Frontal cortex (tissue), 4 donors: ENCODE results near the gene FUT8. TPM values are rescaled to one million over a fixed set of nuclear protein-coding genes. Genes with fewer than 3 reads are reported as not detected.
"Not testable (repeated sequence)": the region's sequence is repeated elsewhere in the genome, so short reads cannot be mapped to it uniquely, and the experiment has no call there.

ENCODE experiments used
- DNase-seq, 2 donors: peaks; one replicate each; pipeline ENCODE4 v3.0.0; 2012; ENCODE audit warnings: low spot score in 2 of 2
- FAIRE-seq: peaks from 2 replicates; lab custom pipeline; 2012; peaks lifted over from hg19 to GRCh38; lab: Jason Lieb, UNC
- total RNA-seq: library from RNA; depleted of rRNA; stranded (reverse); fragments of >200 nt; gene quantifications from one replicate; pipeline ENCODE4 v1.2.3, GENCODE V29; 2014
- donor health status: control.
- donor health status: control.
- donor health status: control.

Gene FUT8
- total RNA-seq, 1 donor from 2014 or later: 197 TPM

DNA sequence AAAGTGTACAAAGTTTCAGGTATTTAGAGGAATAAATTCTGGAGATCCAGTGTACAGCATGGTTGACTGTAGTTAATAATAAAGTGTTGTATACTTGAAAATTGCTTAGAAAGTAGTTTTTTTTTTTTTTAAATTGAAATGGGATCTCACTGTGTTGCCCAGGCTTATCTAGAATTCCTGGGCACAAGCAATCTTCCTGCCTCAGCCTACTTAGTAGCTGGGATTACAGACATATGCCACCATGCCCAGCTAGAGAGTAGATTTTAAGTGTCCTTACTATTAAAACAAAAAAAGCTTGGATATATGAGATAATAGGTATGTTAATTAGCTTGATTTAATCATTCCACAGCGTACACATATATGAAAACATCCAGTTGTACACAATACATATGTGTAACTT, 27.7 kb downstream of the FUT8 start:
- DNase-seq: no peak
- no peak for FAIRE-seq

DNA sequence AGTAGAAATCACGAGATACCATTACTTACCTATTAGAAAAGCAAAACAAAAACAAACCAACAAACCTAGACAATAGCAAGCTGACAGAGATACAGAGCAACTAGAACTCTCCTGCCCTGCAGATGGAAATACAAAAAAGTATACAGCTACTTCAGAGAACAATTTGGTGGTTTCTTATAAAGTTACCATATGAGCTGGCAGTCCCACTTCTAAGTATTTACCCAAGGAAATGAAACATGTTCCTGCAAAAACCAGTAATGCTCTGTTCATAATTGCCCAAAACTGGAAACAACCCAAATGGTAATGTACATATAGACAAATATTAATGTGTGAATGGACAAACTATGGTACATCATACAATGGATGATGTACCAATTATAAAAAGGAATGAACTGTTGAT, 31.7 kb downstream of the FUT8 start:
- DNase-seq (no peak), FAIRE-seq (no peak)

DNA sequence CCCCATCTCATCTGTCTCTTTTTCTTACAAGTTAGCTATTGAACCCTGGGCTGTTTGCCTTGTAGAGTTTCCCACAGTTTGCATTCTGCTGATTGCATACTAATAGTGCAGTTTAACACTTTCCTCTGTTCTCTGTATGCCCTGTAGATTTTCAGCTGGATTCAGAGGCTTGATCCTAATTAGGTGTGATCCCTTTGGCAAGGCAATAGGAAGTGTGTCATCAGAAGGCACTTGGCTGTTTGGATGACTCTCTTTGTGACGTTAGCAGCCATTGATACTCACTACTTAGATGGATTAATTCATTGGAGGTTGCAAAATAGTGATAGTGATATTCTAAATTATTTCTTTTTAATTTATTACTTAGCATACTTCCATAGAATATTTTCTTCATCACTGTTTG, 33.6 kb downstream of the FUT8 start:
- DNase-seq (no peak), FAIRE-seq (no peak)

DNA sequence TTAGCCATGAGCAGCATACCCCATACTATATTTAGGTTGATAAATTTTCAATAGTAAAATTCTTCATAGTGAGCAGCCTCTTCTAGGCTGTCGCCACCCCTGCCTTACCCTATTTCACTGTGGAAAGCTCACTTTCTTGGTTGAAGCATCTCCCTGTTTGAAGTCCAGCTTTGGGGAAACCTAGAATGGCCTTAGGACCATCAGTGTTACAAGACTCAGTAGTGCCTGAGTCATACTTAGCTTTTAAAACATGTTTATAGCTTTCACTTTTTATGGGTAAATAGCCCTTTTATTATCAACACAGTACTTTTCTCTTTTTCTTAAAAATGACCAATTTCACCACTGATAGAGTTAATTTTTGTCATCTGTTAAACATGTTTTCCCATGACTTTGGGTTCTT, 37.1 kb downstream of the FUT8 start:
- FAIRE-seq: no peak
- no peak for DNase-seq

DNA sequence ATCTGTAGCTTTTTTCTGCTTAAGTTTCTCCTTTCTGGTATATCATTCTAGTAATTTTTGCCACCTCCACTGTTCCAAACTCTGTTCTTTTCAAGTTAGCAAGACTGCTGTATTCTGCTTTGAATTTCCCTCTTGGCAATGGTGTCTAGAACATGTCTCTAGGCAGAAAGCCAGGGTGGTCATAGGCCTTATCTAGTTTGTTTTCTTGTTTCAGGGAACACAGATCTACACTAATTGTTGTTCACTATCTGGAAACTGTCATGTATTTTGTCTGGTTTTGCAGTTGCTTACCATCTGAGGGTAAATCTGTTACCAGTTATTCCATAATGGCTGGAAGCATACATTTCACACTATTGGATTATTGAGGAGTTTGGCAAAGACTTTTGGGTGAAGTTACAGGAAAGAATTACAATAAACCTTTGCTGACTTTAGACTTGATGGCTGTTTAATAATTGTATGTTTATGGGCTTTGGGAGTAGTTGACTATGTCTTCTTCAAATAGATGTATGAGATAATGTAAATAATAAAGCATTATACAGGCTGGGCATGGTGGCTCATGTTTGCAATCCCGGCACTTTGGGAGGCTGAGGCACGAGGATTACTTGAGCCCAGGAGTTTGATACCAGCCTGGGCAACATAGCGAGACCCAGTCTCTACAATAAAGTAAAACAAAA, 41.4 kb downstream of the FUT8 start:
- DNase-seq (no peak), FAIRE-seq (no peak)

DNA sequence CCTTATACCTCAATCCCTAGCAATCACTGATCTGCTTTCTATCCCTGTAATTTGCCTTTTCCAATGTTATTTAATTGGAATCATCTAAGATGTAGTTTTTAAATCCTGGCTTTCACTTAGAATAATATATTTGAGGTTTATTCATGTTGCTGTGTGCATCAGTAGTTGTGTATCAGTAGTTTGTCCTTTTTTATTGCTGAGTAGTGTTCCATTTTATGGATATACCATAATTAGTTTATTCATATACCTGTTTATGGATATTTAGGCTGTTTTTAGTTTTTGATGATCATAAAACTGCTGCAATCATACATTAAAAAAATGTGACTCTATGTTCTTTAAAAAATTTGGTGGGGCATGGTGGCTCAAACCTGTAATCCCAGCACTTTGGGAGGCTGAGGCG, 43.7 kb downstream of the FUT8 start:
- DNase-seq (no peak), FAIRE-seq (no peak)

DNA sequence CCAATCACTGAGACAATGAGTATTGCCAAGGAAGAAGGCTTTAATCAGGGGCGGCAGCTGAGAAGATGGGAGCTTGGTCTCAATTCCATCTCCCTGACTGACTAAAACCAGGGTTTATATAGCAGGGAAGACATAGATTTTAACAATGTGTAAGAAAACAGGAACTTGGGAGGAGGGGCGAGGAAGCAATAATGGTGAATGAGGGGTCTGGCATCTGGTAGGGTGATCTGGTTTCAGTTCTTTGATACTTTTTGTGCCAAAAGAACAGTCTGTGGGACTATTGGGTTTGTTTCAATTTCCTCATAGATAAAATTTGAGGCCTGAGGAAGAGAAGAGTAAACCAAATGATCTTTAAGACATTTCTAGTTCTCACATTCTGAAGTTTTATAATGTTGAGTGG, 49.2 kb downstream of the FUT8 start:
- no peak for DNase-seq
- no peak for FAIRE-seq

DNA sequence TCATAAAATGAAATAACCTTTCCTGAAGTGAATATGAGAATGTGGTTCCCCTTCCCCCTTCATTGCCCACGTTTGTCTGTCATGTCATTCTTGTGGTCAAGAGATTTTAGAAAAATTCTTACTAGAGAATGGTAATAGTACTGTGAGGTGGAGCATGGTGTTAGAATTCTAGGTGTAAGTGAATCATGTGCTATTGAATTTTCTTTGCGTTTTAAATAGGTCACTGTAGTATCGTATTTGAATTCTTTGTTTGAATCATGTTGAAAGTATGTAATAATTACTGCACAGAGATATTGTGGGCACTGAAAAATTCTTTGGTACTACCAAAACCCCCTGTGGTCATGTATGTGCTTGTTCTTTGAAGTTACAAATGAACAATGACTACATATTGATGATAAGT, 49.9 kb downstream of the FUT8 start:
- DNase-seq (no peak), FAIRE-seq (no peak)

DNA sequence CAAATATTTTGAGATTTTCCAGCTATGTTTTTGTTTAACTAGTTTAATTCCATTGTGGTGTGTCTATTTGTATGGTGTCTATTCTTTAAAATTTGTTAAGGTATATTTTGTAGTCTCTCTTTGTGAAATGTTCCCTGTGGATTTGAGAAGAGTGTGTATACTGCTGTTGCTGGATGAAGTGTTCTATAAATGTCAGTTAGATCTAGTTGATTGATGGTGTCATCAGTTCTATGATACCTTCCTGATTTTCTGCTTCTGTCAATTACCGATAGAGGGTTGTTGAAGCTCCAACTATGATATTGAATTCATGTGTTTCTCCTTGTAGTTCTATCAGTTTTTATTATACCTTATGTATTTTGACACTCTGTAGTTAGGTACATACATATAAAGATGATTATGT, 53.1 kb downstream of the FUT8 start:
- no peak for FAIRE-seq
- DNase-seq: no peak

DNA sequence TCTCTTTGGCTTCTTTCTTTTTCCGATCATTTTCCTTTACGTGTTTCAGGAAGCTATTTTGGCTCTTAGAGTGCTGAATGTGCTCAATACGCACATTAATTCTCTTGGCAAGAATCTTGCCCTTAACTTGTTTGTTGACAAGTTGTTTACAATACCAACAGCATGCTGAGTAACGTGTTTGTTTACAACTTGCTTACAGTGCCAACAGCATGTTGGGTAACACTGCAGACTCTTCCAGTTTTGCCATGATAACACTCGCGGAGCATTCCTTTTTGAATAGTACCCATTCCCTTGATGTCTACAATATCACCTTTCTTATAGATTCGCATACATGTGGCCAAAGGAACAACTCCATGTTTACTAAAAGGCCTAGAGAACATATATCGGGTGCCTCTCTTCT, 55.4 kb downstream of the FUT8 start:
- FAIRE-seq: not testable (repeated sequence)

DNA sequence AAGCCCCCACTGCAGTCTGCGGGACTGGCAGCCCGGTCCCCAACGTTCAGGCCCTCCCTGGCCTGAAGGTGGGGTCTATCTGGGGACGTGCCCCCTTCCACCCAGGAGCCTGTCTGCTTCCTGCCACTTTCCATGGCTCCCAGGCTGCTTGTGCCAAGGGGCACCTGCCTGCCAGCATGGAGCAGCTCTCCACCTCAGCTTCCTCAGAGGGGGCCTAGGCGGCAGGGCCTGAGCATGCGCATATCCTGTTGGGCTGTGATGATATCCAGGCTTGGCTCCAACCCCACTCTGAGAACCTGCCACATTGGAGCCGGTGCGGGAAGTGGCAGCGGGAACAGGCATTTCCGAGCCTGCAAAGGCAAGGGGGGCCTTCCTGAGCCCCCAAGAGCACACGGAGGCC, 57.4 kb downstream of the FUT8 start:
- no peak for FAIRE-seq

More for the DNA sequence above, 55.4 kb downstream of the FUT8 start:
- not testable (repeated sequence) for DNase-seq

DNA sequence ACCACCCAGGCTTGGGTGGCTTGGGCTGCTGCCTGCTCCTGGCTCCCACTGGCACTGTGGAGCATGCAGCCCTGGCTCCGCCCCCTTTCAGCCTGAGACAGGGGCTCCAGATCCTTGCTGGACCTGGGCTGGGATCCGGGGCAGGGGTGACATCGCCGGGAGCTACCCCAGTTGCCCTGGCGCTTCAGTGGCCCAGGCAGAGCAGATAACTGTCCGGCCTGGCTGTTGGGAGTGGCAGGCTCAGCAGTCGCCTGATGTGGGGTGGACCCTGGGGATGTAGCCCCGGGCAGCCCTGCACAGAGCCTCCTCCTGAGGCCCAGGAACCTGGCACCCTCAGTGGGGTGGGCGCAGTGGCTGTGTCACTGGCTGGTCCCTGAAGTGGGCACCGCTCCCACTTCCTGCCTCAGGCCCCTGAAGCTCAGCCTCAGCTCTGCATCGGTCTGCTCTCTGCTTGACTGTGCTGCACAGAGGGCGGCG, 57.9 kb downstream of the FUT8 start:
- FAIRE-seq (no peak), DNase-seq (no peak)

More for the DNA sequence above, 57.4 kb downstream of the FUT8 start:
- DNase-seq: no peak

DNA sequence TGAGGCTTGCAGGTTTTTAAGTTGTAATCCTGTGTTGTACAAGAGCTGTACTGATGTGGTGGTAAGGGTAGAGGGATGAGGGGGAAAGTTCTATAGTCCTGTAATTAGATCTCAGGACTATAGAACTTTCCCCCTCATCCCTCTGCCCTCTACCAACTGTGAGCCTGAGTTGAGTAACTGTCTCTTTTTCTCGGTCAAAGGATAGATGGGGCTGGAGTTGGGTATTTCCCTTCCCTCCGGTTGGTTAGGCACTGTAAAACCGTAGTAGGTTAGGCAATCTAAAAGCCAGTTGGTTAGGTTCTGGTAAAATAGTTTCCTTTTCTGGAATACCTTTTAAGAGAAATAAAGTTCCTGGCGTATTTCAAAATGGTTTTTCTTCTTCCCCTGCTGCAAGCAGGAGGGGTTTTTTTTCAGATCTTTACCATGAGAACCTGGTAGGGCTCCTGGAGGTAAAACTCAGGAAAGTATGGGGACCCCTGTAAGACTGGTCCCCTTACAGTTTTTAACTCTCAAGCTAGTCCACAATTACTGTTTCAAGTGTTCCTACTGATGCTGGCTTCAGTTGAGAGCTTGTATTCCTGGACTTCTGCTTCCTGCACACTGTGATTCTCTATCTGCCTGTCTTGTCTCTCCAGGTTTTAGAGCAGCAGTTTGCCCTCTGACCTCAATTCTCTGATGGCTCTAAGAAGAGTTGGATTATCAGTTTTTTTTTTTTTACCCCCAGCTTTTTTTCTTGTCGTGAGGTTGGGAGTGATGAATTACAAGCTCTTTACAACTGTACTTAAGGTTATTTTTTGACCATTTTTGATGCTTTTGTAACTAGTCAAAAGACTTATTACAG, 58.7 kb downstream of the FUT8 start:
- no peak for FAIRE-seq
- no peak for DNase-seq

DNA sequence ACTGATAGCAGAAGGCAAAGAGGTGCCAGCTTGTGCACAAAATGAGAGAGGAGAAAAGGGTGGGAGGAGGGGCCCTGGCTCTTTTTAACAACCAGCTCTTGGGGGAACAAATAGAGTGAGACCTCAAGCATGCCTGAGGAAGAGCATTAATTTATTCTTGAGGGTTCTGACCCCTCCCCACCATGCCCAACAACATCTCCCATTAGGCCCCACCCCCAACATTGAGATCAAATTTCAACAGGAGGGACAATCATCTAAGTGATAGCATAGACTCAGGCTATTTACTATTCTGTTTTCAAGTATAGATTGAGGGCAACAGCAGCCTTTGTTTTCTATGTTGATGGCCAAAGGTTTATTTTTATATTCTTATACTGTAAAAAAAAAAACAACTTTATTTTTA, 59.7 kb downstream of the FUT8 start:
- no peak for FAIRE-seq
- DNase-seq: no peak

DNA sequence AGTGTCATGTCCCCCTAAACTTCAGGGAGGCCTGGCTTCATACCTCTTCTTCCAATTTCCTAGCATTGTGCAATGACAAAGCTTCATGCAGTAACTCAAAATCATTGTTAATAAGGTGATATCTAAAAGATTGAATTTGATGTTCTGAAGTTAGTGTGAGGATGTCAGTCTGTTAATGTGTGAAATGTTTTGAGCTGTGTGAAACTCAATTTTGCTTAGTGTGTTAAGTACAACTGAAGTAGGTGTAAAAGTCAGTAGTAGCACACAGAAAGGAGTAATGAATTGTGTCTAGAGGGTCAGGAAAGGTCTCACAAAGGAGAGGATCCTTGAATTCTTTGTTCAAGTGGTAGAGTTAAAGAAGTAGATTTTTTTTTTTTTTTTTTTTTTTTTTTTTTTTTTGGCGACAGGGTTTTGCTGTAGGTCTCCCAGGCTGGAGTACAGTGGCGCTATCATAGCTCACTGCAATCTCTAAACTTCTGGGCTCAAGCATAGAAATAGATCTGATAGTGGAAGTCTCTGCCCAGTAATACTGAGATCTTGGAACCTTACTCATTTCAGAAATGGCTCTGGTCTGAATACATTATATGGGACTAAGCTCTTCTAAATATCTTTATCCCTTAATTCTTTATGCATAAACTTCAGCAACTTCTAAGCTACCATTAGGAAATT, 63.9 kb downstream of the FUT8 start:
- no peak for FAIRE-seq

DNA sequence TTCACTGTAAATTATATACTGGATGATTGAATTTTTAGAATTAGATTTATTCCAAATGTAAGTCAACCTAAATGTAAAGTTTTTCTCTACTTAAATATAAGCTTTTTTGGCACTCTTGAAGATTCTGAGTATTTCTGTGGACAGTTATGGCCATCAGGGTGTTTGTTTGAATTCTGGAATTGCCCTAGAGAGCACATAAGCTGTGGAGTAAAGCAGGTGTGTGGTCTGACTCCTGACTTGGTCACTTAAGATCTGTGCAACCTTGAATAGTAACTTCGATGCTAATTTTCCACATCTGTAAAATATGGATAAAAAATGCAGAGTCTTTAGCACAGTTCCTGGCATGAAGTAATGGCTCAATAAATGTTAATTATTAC, 64.4 kb downstream of the FUT8 start:
- no peak for FAIRE-seq
- no peak for DNase-seq

More for the DNA sequence above, 63.9 kb downstream of the FUT8 start:
- DNase-seq: no peak

DNA sequence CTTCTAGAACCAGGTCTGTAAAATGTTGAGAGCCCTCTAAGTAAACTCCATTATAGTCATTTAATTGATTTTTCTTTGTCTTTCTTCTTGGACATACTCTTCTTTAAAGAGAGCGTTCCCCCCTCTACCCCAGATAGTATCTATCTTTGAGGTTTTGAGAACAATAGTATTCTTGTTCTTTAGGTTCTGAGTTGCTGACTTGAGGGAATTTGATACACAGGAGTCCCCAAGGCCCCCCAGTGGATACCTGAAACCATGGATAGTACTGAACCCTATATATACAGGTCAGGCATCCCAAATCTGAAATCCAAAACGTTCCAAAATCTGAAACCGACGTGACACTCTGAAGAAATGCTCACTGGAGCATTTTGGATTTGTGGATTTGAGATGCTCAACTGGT, 65.5 kb downstream of the FUT8 start:
- FAIRE-seq: no peak

DNA sequence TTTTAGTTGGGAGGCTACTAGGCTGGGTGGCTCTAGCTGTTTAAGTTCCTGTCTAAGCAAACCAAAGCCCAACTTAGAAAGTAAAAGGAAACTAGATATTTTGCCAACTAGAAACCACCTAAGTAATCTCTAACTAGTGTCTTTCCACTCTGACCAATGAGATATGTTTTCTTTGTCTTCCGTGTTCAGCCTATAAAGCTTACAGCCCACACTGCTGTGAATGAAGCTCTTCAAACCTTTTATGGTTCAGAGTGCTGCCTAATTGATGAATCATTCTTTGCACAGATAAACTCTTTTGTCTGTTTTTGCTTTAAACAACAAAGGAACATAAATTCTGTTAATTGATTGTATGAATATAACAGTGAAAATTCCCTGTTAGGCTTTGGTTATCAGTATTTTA, 66.1 kb downstream of the FUT8 start:
- DNase-seq (no peak), FAIRE-seq (no peak)

More for the DNA sequence above, 65.5 kb downstream of the FUT8 start:
- no peak for DNase-seq

DNA sequence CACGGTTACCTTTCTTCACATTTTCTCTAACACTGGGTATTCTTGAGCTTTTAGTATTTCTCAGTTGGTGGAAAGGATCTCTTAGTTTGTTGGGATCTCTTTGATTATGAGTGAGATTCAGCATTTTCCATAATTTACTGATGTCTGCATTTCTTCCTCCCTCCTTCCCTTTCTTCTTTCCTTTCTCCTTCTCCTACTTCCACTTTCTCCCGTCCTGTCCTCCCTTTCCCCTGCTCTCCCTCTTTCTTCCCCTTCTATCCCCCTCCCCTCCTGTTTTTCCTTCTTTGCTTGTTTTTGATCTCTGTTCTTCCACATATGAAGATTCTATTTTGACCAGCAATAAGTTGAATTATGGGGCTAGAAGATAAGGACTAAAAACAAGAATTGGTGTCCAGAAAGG, 66.9 kb downstream of the FUT8 start:
- FAIRE-seq: no peak

DNA sequence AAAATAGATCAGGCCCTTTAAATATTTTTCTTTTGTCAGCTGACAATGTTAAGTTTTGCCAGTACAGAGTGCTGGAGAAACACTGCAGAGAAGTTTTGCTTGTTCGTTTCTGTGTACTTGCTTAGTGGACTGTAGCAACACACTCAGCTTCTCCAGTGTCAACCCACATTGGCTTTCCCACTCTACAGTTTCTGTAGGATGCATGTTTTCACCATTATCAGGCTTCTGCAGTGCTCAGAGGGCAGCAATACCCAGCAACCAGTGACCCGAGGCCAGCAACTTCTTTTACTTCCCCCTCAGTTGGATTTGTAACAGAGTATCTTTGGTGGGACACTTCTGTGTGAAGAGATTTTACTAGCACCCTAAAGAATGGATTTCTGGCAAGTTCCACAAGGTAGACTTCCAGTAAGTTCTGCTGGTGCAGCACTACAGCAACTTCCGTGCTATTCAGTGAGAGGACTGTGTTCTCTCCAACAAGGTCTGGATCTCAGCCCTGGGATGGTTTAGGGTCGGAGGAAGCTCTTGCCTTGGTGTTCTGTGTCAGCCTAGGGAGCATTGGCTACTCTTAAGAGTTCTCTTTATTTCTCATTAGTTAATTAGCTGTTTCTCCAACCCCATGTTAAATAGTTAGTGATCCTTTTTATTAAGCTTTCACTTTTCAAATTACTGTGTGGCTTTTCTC, 70.4 kb downstream of the FUT8 start:
- FAIRE-seq (no peak), DNase-seq (no peak)

More for the DNA sequence above, 66.9 kb downstream of the FUT8 start:
- no peak for DNase-seq
